Stimulated activated CD4-positive, alpha-beta T cell treated with anti-CD3 and anti-CD28 coated beads, Interleukin-2, amount 100 ng/mL, for 48 hours (primary cell): ENCODE data around the gene COL6A5.
"Not testable (repeated sequence)": the region's sequence is repeated elsewhere in the genome, so short reads cannot be mapped to it uniquely, and the experiment has no call there.

Experiments
- DNase-seq, 2 donors: peaks; one replicate each; pipeline ENCODE4 v3.0.0-alpha.2; 2020

The COL6A5 gene

DNA sequence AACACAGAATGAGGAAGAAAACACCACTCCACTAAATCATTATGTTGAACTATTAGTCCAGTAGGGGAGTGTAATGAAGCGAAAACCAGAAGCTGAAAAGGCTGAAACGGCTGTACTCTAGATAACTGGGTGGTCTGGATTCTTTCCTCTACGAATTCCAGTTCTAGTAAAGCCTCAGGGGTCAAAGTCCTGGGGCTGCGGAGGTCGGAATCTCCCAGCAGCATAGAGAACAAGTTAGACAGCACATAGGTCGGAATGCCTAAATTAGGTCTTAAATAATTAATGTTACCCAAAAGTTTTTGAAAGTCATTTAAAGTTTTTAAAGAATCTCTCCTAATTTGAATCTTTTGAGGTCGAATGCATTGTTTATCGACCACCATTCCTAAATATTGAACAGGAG is 102.7 kb downstream of the COL6A5 start:
- DNase-seq: not testable (repeated sequence)

DNA sequence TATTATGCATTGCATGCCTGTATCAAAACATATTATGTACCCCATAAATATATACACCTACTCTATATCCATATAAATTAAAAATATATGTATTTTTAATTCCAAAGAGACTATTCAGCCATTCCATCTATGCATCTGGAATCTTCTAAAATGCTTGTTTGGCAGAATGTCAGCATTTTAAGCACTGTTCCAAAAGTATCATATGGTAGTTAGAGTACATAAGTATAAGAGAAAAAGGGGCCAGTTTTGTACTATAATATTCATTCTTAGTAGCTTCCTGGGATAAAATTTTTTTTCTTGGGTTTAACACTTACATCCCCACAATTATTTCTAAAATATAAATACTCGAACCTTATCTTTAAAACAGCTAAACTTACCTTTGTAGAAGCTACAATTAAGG is 111.1 kb downstream of the COL6A5 start:
- no peak for DNase-seq

DNA sequence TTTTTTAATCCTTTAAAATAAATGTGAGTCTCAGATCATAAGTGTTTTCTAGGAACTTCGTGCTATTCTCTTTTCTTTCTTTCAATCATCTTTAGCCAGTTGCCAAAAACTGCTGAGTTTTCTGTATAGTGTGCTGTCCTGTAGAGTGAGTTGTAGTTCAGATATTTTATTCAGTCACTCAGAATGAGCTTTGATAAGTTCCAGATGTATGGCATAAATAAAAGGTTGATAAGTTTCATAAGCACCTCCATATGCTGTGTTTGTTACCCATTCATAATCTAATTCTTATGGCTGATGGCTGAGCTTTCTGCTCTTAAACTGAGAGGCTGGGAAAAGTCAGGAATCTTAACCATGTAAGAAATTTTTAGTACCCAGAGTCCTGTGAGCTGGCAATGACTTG is 112.2 kb downstream of the COL6A5 start:
- no peak for DNase-seq

DNA sequence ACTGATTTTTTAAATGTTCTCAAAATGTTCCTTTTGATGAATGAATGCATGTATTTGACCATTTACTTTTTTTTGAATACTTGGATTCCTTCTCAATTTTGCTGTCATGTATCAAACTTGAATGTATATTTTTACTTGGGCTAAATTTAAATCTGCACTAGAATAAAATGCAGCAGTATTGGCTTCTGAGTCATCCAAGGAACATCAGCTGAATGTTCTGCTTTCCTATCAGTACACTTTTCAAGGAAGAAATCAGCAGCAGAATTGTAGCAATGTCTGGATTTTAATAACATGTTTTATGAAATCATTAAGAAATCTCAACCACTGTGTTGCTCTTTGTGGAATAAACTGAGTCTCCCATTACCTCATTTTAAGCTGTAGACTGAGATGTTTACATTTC is 114.5 kb downstream of the COL6A5 start:
- DNase-seq: no peak

DNA sequence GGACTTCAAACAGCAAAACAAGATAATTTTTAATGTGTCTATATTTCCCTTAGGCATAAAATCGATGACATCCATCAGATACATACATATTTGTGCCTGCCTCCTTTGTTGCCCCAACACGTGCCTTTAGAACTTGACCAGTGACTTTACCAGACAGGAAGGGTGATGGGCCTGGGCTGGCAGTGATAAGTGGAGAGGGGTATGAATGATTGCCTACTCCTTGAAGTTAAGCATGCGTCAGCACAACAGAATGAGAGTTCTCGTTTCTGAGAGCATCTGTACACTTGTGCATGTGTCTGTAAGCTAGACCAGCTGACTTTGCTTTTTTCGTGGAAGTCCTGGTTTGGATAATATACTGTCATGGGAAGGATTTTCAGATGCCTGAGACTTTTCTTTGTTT is 116.6 kb downstream of the COL6A5 start:
- DNase-seq: no peak

DNA sequence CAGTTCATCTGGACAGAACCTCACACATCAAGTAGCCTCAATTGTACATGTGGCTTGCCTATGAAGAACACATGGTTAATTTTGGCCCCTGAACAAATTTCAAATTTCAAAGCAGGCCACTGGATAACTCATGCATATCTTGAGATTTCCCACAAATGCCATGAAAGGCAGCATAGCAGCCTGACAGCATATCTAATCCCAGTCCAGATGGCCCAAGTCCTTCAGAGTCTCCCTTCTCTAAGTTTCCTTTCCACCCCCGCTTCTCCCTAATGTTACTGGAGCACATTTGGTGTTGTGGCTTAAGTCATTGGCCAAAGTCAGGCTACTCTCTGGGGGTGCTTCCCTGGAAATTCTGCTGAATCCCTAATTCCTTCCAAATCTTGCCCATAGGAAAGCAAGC is 117.7 kb downstream of the COL6A5 start:
- no peak for DNase-seq

DNA sequence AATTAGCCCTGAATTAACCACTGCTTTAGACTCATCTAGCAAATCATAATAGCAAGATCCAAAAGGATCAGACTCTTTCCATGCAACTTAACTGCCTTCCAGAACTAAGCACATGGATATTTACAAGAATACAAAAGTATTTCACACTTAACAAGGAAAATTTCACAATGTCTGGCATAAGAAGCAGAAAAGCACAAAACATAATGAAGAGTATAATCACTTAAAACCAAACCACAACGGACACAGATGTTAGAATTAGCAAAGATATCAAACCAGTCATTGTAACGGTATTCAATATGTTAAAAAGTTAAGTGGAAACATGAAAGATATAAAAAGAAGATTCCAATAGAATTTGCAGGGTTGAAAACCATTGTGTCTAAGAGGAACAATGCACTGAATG is 120.0 kb downstream of the COL6A5 start:
- no peak for DNase-seq

DNA sequence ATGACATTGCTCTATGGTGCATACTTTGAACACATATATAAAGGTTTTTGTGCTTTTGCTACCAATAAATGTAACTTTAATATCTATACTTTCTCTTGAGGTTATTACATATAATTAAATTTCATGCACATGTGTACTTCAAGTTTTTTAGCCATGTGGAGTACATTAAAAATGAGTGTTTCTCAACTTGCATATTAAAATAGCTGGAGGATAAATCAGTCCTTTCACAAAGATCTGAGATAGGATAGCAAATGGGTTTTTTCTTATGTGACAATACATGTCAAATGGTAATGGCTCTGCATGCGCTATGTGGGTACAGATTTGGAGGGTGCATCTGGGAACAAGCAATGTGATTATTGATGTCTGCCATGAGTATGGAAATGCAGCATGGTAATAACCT is 122.8 kb downstream of the COL6A5 start:
- no peak for DNase-seq

DNA sequence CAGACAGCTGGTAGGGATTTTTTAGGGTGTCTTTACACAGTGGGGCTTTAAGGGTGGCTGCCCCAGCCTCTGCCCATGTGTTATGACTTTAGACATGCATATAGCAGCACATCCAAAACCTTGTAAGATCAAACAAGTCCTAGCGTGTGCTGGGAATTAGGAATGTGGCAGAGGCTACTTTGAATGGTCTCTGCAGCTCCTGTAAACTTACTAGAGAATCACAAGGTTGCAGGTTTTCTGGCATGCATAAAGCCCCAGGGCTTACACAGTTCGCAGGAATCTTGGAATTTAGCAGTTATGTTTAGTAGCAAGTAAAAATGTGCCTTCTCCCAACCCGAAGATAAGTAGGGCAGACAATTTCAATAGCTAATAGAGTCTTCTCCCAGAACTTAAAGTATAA is 124.7 kb downstream of the COL6A5 start:
- no peak for DNase-seq

DNA sequence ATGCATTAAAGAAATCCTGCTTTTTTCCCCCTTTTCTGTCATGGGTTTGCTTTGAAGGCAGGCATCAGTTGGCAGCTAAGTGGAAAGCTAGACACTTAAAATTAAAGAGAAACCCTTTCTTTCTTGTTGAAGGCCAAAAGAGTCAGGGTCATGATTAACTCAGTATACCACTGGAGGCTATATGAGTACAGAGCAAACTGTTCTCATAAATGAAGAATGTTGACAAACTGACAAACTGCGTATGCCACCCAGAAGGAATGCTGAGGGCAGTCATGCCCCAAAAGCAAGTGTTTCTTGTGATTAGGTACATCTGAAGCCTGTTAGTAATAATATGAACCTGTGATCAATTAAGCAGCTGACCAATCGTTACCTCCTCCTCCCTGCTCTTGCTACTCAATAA is 127.9 kb downstream of the COL6A5 start:
- DNase-seq: no peak

DNA sequence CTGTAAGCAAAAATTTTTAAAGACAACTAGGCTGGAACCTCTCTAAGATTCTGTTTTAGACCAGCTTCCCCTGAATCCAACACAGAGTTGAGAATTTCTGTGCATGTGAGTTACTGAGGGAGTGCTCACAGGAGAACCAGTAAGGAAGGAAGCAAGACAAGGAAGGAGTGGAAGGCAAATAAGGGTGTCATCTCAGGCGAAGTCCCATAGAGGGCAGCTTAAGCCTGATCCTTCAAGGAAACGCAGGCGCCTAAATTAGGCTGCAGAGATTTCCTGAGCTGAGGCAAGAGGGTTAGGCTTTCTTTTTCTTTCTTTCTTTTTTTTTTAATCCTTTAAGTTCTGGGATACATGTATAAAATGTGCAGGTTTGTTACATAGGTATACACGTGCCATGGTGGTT is 135.3 kb downstream of the COL6A5 start:
- no peak for DNase-seq

DNA sequence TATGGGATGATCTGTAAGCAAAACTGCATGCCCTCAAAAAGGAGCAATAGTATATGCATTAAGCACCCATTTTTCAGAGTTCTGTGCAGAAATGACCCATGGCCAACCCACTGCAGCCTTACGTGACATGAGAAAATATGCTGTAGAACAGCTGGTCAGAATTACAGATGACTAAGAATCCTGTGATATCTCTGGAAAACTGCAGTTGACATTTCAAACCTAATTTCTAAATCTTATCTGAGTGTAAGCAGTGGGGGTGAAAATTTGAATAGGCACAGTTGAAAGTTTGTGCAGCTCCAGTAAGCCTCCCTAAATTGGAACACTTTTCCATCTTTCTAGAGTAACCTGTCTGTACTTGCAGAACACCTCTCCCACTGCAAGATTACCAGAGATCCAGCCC is 142.8 kb downstream of the COL6A5 start:
- no peak for DNase-seq

DNA sequence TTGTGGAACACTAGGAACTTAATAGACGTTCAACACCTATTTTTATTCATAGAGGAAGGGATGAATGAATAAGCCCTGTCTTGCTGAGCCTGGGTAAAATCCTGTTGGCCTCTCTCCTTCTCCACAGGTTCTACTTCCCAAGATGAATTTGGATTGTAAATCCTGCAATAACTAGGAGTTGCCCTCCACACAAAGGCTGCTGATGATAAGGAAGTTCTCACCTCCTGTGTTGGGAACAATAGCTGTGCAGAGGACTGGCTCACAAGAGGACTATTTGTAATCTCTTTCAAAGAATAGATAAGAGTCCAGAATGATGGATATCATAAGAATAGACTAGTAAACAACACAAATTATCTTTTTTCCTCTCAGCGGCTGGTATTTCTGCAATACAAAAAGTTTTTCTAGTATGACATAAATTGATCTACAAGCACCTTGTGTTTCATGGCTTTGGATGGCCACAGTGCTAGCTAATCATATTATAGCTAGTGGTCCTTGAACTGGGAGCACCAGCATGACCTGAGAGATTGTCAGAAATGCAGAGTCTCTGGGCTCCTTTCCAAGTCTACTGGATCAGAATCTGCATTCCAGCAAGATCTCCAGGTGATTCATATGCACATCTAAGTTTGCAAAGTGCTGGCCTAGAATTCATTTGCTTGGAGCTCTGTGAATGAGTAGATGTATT is 143.4 kb downstream of the COL6A5 start:
- DNase-seq: no peak

DNA sequence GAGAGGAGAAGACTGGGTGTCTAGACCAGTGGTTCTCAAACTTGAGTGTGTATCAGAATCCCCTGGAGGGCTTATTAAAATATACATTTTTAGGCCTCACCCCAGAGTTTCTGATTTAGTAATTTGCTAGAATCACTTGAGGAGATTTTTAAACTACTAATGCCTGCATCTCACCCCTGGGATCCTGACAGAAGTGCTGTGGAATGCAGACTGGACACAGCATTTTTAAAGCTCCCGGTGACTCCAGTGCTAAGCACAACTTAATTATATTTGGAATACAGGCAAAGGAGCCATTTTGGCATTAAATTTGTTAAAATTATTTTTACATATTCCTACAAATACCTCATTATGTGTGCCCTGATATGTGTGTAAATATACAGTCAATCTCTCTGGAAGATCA is 144.8 kb downstream of the COL6A5 start:
- DNase-seq: no peak

DNA sequence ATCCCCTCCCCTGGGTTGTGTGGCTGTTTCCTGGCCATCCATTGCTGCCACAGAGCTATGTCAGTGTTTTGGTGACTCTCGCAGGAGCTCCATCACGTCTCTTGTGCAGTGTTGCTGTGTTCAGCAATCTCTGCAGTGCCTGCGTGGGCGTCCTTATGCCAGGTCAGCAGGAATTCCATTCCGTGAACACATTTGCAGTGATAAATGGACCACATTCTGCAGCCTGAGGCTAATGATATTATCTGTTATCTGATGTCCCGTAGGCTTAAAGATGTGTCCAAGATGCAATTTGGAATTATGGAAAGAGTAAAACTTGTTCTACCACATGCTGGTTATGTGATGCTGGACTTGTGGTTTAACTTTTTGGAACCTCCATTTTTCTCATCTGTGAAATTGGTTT is 146.0 kb downstream of the COL6A5 start:
- no peak for DNase-seq

DNA sequence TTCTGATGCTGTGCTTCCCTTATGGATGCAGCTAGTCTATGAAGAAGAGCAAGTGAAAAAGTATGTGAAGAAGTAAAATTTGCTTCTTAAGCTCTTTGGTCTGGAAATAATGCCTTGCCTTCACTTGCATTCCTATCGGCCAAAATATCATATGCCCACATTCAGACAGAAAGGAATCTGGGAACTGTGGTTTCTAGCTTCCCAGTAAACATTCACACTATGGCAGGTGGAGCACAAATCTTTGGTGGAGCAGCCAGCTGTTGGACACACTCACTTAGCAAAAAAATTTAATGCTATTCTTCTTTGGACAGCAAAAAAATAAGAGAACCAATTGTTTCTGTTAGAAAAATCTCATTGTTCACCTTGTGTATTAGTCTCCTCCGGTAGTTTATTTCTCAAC is 159.2 kb downstream of the COL6A5 start:
- no peak for DNase-seq

DNA sequence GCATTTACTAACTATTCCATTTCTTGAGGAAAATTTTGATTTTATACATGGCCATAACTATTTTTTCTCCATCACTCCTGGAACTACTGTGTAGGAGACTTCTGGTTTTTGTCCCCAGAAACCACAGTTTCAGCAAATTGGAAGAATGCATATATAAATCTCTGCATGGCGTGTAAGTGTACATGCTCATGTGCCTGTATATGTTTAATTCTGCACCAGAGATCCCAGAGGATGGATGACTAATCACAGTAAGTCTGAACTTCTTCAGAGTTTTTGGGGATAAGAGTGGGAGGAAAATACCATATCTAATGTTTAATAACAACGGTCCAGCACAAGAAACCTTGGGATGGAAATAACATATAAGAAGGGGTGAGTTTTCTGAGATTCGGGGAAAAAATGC is 160.6 kb downstream of the COL6A5 start:
- no peak for DNase-seq

DNA sequence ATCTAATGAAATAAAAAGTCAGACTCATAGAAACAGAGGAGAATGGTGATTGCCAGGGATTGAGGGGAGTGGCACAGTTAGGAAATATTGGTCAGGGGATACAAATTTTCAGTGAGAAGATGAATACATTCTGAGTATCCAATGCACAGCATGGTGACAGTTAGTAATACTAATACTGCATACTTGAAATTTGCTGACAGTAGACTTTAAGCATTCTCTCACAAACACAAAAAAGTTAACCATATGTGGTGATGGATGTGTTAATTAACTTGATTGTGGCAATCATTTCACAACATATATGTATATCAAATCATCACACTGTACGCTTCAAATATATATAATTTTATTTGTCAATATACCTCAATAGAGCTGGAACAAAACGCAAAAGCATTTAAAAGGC is 162.3 kb downstream of the COL6A5 start:
- DNase-seq: no peak

DNA sequence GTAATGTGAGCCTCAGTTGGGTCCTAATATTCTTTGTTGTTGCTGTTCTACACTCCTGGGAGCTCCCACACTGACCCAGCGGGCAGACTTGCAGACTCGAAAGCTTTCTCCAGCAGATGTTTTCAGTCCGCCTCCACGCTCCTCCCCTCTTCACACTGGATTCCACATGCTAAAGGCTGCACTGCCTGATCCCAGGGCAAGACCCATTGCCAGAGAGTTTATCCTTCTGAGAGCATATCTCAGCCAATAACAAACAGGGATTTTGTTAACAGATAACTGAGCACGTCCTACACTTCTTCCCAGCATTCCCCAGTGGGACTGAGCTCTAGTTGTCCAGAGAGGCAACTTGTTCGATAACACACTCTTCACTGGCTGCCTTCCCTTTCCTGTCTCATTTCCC is 163.5 kb downstream of the COL6A5 start:
- DNase-seq: no peak

DNA sequence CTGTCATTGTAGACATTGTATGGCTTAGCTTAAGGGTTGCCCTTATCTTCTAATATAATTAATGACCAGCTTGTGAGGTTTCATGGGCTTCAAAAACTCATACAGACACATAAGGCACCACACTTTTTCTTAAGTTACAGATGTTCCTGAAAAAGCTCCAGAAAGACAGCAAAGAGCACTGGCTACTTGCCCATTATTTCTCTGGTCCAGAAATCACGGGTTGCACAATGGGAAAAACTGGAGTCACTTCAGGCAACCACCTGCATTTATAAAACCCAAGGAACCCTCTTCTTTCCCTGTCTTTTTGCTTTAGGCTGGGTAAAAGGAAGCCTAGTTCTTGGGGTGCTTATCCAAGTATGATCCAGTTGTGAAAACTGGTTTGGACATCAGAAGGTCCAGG is 169.2 kb downstream of the COL6A5 start:
- DNase-seq: no peak

DNA sequence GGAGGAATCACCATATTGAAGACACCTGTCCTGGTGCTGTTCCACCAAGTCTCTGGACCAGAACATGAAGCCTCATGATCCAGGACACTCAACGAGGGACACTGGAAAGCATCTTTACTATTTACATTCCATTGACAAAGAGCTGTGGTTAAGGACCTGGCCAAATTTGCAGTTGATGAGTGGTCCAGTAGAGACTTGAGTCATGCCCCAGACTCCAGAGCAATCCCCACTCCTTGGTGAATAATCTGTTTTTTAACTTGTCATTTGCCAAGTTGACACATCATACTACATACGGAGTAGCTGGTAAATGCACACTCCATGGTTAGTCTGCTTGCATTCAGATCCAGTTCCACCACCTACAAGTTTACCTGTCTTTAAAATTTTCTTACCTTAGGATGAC is 170.3 kb downstream of the COL6A5 start:
- DNase-seq: no peak

DNA sequence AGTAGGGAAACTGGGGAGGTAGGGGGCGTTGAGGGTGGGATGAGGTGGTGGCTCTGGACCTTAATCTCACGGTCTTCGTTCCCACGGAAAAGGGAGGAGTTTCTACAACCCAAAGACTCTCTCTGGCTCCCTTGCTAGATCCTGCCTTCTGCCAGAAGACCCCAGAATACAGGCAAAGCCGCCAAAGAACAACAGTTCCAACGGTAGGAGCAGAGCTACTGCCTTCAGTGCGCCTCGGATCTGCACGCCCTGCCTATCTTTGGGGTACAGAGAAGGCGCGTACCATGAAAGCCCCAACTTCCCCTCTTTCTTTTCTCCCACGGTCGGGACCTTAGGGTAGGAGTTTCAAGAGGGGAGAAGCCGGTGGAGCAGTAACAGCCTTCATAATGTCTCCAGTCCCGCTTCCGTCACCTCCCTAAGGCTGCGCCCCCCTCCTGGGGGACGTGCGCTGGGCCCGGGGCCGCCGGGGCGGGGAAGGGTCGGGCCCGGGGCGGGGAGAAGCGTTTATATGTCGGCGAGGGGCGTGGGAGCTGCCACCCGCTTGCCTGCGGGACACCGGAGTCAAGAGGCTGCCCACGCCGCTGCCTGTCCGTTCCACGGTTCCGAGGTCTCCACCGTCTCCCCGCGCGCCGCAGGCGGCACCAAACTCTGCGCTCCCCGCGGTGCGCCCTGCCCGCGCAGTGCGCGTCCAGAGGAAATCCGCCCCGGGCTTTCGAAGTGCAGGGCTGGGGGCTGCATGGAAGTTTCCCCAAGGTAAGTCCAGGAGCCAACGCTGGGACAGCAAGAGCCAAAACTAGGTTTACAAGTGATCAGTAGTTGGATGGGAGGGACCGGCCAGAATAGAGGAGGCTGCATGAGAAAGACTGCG is 171.4 kb downstream of the COL6A5 start, which contains the start of gene COL6A6:
Gene COL6A6, plus strand, starts transcription at position 533 of the 868 bp plus-strand sequence. CDS start 43,188 bp downstream, outside the sequence.
- no peak for DNase-seq

DNA sequence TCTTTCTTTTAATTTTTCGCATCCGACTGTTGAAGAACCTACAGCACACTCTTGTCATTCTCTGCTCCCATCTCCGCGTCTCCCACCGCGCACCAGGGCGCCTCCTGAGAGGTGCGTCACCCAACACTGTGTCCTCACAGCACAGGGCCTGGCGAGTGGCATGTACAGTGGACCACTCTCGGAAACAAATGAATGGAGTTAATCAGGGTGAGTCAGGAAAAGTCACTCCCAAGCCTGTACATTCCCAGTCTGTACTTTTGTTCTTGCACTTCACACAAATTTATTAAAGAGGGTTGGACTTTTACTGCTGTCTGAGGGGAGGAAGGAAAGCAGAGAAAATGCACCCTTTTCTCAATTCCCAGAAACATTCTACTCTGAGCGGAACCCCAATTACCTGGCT is 172.1 kb downstream of the COL6A5 start:
- no peak for DNase-seq

DNA sequence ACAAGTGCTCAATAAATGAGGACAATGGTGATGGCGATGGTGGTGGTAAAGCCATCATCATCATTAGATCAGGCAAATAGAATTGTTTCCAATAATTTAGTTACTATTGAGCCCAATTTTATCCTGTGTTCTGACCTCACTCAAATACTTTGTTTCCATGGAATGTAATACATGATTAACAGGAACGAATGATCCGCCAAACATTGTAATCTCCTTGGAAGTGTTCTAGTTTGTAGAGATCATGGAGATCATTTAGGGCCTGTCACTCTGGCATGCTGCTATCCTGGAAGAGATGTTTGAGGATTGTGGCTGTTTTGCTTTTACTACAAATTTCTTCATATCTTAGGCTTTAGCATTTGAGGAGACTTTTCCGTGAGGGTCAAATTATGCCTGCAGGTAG is 174.3 kb downstream of the COL6A5 start:
- DNase-seq: no peak

DNA sequence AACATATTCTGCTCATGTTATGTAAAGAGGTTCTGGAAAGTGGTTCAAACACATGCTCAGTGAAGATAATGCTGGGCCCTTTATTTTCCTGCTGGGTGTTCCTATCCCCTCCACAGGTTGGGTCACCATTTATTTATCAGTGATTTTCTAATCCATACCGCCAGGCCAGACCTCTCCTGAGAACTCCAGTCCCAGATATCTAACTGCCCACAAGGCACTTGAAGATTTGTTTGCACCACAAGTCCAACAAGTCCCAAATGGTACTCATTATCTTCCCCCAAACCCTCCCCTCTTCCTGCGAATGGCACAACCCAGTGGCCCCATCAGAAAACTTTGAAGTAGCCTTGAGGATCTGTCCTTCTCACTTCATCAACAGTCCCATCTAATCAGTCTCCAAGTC is 176.9 kb downstream of the COL6A5 start:
- no peak for DNase-seq
